ENCODE data around the gene TPPP2. TPM values are rescaled to one million over a fixed set of nuclear protein-coding genes. Genes with fewer than 3 reads are reported as not detected.

TPPP2 gene
- total and polyA plus RNA-seq, 9 of the 15 experiments (the other 6 are each of a cell fraction or from before 2014, with no cell fraction given) = 0.18 TPM; not detected in 8

- no peaks in the 10 kb centered on the region for H3K9me3 ChIP-seq (replicated peaks; ENCODE audit: control insufficient read depth, insufficient read depth, low read depth, low read length)
- in situ Hi-C loops (cut with MboI) = no loop called here
- H3K4me3 ChIP-seq = no peak overlapping the region
- no peak for FAIRE-seq
- CTCF ChIA-PET (ENCODE audit: low intra/inter-chr PET ratio) = no interaction called here
- no peak overlapping the region for H3K27ac ChIP-seq (ENCODE audit: extremely low read depth, low read depth, low read length)
- no peaks in the 10 kb centered on the region for H3K27me3 ChIP-seq (ENCODE audit: control insufficient read depth in 2 of 2, insufficient read depth in 2 of 2, low read length in 2 of 2)
- H3K4me1 ChIP-seq (replicated peaks in 1 of 2; ENCODE audit: control insufficient read depth in 2 of 2, insufficient read depth in 2 of 2, low read length in 2 of 2) = no peaks in the 10 kb centered on the region; a peak in 2 of 5 replicates
- intact Hi-C loops (cut with micrococcal nuclease) = no loop called here
- DNase-seq (ENCODE audit: extremely low read depth in 1 of 4, low spot score in 3 of 4) = no peak
- H3K36me3 ChIP-seq (ENCODE audit: control insufficient read depth, insufficient read depth, low read length) = no peaks in the 10 kb centered on the region
- no peaks in the 10 kb centered on the region for H3K79me2 ChIP-seq (ENCODE audit: control insufficient read depth, insufficient read depth, low read length)
- no peak overlapping the region for H2AFZ ChIP-seq (ENCODE audit: low read depth, low read length)
- no peak overlapping the region for H3K9ac ChIP-seq (ENCODE audit: insufficient read depth in 1 of 2, low read depth in 2 of 2, low read length in 2 of 2)
- no peak for ATAC-seq
- no peaks in the 10 kb centered on the region for H3K9me1 ChIP-seq (ENCODE audit: control insufficient read depth, insufficient read depth, low read length)
- no peaks in the 10 kb centered on the region for H4K20me1 ChIP-seq (replicated peaks; ENCODE audit: control insufficient read depth, insufficient read depth, low read length)
- no TSS peak for BruUV-seq (replicated peaks)
- POLR2A ChIA-PET = interaction anchor here (0.6 kb wide), 1 partner anchor 308 kb away, joined by 3 read pairs; no protein-coding TSS in a partner anchor
- 17% methylated on average over 1 of the region's 1 CpG for WGBS (ENCODE audit: insufficient coverage, low coverage, missing lambda C conversion rate)
- no peak overlapping the region for H3K4me2 ChIP-seq (ENCODE audit: insufficient read depth, low read length)
- TF ChIP-seq XRCC3 (IDR thresholded peaks at IDR 0.05) (no peak), RREB1 (CRISPR knock-in tag; IDR thresholded peaks at IDR 0.05) (no peak), PRDM10 (IDR thresholded peaks at IDR 0.05; ENCODE audit: partially characterized antibody) (no peak), WHSC1 (IDR thresholded peaks at IDR 0.05; ENCODE audit: low read length) (no peak), RFX7 (CRISPR knock-in tag; IDR thresholded peaks at IDR 0.05) (no peak), BRD9 (IDR thresholded peaks at IDR 0.05; ENCODE audit: low read depth, partially characterized antibody) (no peak), KLF10 (CRISPR knock-in tag; IDR thresholded peaks at IDR 0.05) (no peak), RAD21 (CRISPR knock-in tag; conservative IDR thresholded peaks at IDR 0.05 in 1 of 2, IDR thresholded peaks at IDR 0.05 in 1 of 2) (no peak), POU5F1 (IDR thresholded peaks at IDR 0.05; ENCODE audit: borderline replicate concordance, low read depth, low read length, partially characterized antibody) (no peak), CBX2 (IDR thresholded peaks at IDR 0.05; ENCODE audit: insufficient read depth, low read length, poor library complexity, severe bottlenecking) (no peak), JUND (IDR thresholded peaks at IDR 0.05; ENCODE audit: borderline replicate concordance, low read depth, low read length) (no peak), JUND (tag; IDR thresholded peaks at IDR 0.05; ENCODE audit: borderline replicate concordance, low read depth, low read length) (no peak), ZNF197 (CRISPR knock-in tag; IDR thresholded peaks at IDR 0.05; ENCODE audit: low read depth) (no peak), CBFB (CRISPR knock-in tag; IDR thresholded peaks at IDR 0.05) (no peak)
Observed at GRCh38 chr14:20980906-20981305, 49.1 kb upstream of the TPPP2 start.

Data from K562 (cell line).